Amygdala (tissue), 56 donors: Measurements from ENCODE around the gene MYH7.
A peak's percentile ranks its signal among the peaks of the same experiment; 100 is the strongest.
"Not testable (repeated sequence)": the region's sequence is repeated elsewhere in the genome, so short reads cannot be mapped to it uniquely, and the experiment has no call there.

Source experiments
- DNase-seq, 56 donors: peaks; one replicate each; lab custom pipeline; 2025; lab: John Stamatoyannopoulos, UW

The MYH7 gene

GRCh38 chr14:23432102-23432925, 3.1 kb downstream of the MYH7 start:
- DNase-seq: no peak

DNA sequence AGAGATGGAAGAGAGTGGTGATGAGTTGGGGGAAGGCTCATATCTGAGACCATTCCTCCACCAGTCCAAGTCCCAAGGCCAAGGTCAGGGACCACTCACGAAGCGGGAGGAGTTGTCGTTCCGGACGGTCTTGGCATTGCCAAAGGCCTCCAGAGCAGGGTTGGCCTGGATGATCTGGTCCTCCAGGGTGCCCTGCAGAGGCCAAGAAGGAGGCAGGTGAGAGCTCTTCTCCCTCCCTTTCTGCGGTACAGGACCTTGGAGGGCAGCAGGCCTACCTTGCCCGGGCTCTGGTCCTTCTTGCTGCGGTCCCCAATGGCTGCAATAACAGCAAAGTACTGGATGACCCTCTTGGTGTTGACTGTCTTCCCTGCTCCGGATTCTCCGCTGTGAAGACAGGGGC, 4.0 kb downstream of the MYH7 start:
- no peak for DNase-seq

GRCh38 chr14:23430723-23431085, 4.8 kb downstream of the MYH7 start:
- peak in 33 of 56 donors; percentile 8 to 64 (median 34) for DNase-seq

- no peak for DNase-seq
Measured at GRCh38 chr14:23430016-23430722, 5.3 kb downstream of the MYH7 start.

DNA sequence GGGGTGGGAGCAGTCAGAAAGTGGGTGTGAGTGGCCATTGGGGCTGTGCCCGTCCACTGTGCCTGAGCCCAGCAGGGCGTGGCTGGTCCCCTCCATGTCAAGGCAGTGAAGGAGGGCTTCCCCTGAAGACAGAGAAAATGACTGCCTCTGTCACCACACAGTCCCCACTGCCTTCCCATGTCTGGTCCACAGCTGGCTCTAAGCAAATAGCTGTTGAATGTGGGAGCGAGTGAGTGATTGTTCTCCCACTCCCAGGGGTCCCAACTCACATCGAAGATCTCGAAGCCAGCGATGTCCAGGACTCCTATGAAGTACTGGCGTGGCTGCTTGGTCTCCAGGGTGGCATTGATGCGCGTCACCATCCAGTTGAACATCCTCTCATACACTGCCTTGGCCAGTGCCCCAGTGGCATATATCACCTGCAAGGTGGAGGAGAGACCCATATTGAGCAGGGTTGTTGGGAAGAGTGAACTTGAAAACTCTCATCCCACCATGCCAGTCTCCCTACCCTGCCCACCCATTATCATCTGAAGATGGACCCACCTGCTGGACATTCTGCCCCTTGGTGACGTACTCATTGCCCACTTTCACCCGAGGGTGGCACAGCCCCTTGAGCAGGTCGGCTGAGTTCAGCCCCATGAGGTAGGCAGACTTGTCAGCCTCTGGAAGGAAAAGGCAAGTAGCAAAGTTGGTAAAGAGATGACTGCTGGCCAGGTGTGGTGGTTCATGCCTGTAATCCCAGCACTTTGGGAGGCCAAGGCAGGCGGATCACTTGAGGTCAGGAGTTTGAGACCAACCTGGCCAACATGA, 6.6 kb downstream of the MYH7 start:
- DNase-seq: no peak

GRCh38 chr14:23425798-23426197, 9.7 kb downstream of the MYH7 start:
- DNase-seq: not testable (repeated sequence)

DNA sequence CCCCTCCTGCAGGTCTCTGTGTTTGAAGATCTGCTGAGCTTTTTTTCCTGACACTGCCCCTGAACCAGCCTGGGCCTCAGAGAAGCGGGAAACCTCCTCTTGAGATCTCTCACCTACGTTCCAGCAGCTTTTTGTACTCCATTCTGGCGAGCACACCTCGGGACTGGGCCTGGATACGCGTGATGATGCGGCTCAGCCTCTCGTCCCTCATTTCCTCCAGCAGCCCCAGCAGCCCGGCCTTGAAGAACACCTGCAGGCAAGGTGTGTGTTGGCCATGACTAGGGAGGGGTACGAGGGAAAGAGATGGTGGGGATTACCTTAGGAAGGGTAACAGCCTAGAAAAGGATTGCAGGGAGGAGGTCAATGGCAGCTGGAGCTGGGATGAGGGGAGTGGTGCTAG, 10.3 kb downstream of the MYH7 start:
- no peak for DNase-seq

DNA sequence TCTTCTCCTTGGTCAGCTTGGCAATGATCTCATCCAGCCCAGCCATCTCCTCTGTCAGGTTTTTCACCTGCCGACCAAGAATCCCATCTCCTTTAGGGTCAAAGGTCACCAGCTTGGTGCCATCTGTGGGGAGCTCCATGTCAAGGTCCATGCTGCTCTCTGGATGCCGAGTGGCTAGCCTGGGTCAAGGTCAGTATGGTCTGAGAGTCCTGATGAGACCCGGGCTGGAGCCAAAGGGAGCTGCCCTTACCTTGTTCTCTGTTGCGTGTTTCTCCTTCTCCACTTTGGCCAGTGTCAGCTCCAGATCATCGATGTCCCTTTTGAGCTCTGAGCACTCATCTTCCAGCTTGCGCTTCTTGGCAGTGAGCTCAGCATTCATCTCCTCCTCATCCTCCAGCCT, 11.8 kb downstream of the MYH7 start:
- DNase-seq: no peak

DNA sequence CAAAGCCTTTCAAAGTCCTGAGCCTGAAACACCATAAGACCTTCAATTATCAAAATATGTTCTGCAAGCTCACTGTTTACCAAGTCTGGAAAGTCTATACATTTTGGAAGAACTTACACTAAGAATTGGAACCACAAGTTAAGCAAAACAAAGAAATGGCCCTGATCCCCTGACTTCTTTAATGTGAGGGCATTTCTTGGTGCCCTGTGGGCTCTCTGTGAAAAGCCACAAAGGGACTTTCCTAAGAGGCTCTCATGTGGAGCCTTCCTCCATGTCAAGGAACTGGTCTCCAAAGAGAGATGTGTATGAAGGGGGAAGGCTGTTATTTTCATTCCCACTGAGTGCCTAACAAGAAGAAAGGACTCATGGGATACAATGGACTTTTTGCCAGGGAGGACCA, 13.9 kb downstream of the MYH7 start:
- DNase-seq: no peak

DNA sequence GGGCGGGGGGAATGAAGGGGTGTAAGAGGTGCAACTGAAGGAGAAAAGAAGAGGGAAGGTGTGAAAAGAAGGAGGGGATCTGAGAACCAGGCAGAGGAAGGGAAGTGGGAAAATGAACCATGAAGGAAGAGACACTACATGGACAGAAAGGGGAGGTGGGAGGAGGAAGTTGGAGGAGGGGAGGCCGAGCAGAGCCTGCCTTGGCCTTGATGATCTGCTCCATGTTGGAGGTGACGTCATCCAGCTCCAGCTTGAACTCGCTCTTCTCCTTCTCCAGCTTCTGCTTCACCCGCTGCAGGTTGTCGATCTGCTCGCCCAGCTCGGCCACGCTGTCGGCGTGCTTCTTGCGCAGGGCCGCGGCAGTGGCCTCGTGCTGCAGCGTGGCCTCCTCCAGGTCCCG, 15.8 kb downstream of the MYH7 start:
- DNase-seq: not testable (repeated sequence)

- no peak for DNase-seq
Measured at GRCh38 chr14:23418021-23418420, 17.4 kb downstream of the MYH7 start.

- not testable (repeated sequence) for DNase-seq
Measured at GRCh38 chr14:23417269-23417668, 18.2 kb downstream of the MYH7 start.

DNA sequence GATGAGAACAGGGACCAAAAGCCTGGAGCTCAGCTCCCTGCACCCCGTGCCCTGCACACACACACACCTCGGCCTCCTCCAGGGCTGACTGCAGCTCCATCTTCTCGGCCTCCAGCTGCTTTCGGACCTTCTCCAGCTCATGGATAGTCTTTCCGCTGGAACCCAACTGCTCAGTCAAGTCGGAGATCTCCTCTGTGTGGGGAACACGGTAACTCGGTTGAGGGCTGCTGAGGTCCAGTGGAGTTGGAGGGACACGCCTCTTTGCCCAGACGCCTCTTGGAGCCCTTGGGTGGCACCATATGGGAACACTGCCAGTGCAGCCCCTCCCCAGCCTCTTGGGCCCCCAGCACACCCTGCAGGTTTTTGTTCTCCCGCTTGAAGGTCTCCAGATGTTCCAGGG, 18.7 kb downstream of the MYH7 start:
- no peak for DNase-seq

DNA sequence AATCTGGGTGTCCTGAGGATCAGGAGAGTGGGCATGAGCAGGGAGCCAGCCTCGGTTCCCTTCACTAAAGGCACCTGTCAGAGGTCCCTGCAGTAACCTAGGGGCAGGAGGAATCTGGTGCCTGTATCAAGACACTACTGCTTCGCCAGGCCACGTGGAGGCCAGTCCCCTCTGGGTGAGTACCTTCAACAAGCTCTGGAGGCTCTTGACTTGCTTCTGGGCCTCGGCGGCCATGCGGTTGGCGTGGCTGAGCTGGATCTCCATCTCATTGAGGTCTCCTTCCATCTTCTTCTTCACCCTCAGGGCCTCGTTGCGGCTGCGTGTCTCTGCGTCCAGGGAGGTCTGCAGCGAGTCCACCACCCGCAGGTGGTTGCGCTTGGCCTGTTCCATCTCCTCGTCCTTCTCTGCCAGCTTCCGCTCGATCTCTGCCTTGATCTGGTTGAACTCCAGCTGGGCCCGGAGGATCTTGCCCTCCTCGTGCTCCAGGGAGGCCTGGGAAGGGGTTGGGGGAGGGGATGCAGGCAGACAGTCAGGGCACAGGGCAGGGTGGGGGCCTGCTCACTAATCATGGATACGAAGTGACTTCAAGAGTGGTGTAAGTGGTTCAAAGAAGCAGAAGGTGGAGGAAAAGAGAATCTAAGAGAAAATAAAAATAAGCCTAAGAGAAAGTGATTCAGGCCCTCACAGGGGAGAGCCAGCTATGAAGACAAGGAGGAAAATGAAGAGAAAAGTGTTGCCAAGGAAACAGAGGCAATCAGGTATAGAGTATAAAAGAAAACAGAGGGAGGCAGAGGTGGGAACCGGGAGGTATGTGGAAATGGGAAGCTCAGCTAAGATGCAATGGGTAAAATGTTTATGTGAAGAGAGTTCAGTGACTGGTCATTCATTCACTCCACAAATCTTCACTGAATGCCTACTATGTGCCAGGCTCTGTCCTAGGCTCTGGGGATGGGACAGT, 19.4 kb downstream of the MYH7 start:
- no peak for DNase-seq

DNA sequence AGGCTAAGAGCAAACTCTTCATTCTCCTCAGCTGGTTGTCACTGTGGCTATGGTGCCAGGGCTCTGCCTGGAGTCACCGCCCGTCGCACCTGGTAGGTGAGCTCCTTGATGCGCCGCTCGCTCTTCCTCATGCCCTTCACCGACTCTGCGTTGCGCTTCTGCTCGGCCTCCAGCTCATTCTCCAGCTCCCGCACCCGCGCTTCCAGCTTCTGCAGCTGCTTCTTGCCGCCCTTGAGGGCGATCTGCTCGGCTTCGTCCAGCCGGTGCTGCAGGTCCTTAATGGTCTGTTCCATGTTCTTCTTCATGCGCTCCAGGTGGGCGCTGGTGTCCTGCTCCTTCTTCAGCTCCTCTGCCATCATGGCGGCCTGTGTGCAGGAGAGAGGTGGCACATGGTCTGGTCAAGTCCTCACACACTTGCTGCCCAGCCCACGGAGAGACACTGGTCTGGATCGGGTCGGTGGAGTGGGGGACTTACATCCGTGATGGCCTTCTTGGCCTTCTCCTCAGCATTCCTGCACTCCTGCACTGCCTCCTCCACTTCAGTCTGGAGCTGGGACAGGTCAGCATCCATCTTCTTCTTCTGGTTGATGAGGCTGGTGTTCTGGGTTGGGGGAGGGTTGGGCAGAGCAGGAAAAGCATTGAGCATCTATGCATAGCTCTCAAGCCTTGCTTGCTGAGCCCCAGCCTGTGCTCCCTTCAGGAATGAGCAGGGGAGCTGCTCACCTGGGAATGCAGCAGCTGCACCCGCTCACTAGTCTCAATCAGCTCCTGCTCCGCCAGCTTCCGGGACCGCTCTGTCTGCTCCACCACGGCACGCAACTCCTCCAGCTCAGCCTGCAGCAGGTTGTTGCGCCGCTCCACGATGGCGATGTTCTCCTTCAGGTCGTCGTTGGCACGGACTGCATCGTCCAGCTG, 20.3 kb downstream of the MYH7 start:
- no peak for DNase-seq

GRCh38 chr14:23414254-23414653, 21.2 kb downstream of the MYH7 start:
- DNase-seq: no peak

DNA sequence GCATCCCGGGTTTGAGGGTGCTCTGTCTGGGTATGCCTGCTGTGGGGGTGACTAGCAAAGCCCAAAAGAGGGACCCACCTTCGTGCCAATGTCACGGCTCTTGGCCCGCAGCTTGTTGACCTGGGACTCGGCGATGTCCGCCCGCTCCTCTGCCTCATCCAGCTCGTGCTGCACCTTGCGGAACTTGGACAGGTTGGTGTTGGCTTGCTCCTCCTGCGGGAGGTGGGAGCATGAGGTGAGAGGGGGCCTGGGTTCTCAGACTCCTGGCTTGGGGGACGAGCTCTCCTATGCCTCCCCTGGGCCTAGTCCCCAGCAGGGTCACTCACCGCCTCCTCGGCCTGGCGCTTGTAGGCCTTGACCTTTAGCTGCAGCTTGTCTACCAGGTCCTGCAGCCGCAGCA, 21.8 kb downstream of the MYH7 start:
- no peak for DNase-seq

GRCh38 chr14:23411563-23412525, 23.6 kb downstream of the MYH7 start:
- DNase-seq: no peak
